Non-pigmented ciliary epithelial cell (primary cell): ENCODE data around the gene FZD4.
"Not testable (repeated sequence)": the region's sequence is repeated elsewhere in the genome, so short reads cannot be mapped to it uniquely, and the experiment has no call there.

ENCODE experiments used
- DNase-seq: peaks from one replicate; pipeline ENCODE4 v3.0.0-alpha.2; 2010; ENCODE audit warnings: low read depth

The FZD4 gene

GRCh38 chr11:86955361-86956120, at the start of gene FZD4:
TSS of gene FZD4 (minus strand) at chr11:86955395. CDS start at chr11:86955085, 310 bp downstream.
- DNase-seq = no peak

DNA sequence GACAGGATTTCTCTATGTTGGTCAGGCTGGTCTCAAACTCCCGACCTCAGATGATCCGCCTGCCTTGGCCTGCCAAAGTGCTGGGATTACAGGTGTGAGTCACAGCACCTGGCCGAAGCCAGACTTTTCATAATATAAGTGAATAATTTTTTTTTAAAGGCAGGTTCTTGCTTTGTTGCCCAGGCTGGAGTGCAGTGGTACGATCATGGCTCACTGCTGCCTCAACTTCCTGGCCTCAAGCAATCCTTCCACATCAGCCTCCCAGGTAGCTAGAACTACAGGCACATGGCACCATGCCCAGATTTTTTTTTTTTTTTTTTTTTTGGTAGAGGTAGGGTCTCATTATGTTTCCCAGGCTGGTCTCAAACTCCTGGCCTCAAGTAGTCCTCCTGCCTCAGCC, 49.1 kb upstream of the FZD4 start:
- DNase-seq = not testable (repeated sequence)

- DNase-seq = no peak
These were observed 47.7 kb upstream of the FZD4 start for GRCh38 chr11:87002918-87003317.

- DNase-seq = no peak
These were observed 44.9 kb upstream of the FZD4 start for GRCh38 chr11:86999859-87000753.

DNA sequence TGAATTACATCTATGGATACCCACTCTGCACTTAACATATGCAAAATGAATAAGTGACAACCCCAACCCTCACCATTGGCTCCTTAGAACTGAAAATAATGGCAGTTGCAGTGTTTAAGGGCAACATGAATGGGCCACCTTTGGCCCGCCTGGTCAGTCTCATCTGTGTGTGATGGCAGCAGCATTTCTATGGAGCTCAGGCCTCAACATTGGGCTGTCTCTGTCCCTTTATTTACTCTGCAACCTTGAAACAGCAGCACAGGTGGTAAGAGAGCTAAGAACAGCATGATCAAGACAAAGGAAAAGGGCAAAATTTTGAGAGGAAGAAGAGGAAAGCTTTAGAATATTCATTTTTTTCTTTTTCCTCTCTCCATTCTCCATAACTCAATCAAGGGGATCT, 44.2 kb upstream of the FZD4 start:
- no peak for DNase-seq

DNA sequence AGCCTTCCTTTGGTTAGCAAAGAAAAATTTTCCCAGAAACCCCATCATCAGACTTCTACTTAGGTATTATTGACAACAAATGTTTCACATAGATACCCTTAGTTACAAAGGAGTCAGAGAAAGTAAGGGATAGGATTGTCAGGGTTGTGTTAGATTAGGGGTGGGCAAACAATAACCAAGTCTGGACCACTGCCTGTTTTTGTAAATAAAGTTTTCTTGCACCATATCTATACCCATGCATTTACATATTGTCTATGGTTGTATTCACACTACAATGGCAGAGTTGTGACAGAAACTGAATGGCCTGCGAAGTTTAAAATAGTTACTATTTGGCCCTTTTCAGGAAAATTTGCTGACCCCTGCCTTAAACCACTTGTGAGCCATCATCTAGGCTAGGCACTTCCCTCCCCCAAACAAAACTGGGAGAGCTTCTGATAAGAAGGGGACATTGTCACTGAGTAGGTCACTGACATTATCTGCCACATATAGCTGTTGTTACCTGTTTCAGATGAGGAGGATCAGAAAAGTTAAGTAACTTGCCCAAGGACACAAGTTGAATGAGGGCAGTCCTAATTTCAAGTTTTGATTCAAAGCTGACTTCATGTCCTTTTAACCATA, 41.9 kb upstream of the FZD4 start:
- no peak for DNase-seq

GRCh38 chr11:86993031-86993430, 37.8 kb upstream of the FZD4 start:
- no peak for DNase-seq

DNA sequence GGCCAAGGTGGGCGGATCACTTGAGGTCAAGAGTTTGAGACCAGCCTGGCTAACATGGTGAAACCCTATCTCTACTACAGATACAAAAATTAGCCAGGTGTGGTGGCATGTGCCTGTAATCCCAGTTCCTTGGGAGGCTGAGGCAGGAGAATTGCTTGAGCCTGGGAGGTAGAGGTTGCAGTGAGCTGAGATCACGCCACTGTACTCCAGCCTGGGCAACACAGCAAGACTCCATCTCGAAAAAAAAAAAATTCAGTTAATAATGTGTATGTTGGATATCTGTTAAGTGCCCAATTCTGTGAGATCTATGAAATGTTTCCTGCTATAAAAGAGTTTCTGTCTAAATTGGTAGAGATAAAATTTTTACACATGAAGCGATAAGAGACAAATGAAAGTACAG, 37.1 kb upstream of the FZD4 start:
- DNase-seq = not testable (repeated sequence)

GRCh38 chr11:86991341-86991740, 36.1 kb upstream of the FZD4 start:
- DNase-seq = no peak

DNA sequence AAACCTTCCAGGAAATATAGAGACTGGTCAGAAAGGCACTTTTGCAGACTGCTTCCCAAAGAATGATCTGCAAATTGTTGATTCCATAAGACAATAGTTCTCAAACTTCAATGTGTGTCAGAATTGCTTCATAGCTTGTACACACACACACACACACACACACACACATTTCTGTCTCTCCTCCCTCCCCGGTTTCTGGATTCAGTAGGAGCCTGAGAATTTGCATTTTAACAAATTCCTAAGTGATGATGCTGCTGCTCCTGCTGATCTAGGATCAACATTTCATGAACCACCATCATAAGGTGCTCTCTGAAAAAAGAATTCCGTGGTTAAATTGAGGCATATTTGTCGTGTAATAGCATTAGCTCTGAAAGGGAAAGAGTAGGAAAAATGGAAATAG, 35.3 kb upstream of the FZD4 start:
- peak; percentile 52 for DNase-seq

DNA sequence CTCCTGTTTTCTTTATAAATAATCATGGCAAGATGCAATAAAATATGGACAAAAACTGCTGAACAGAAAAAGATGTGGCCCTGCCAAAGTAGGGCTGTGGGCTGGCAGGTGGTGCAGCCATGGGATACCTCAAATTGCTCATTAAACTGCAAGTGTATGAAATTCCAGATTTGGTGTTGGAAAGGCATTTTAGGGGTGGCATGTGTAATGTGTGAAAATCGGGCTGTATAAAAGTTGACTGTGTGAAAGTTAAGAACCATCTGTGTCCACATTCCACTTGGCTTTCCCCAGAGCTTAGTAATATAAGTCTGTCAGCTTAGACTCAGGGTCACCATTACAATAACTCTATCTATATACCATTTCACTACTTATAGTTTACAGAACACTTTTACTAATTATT, 34.8 kb upstream of the FZD4 start:
- DNase-seq = no peak

DNA sequence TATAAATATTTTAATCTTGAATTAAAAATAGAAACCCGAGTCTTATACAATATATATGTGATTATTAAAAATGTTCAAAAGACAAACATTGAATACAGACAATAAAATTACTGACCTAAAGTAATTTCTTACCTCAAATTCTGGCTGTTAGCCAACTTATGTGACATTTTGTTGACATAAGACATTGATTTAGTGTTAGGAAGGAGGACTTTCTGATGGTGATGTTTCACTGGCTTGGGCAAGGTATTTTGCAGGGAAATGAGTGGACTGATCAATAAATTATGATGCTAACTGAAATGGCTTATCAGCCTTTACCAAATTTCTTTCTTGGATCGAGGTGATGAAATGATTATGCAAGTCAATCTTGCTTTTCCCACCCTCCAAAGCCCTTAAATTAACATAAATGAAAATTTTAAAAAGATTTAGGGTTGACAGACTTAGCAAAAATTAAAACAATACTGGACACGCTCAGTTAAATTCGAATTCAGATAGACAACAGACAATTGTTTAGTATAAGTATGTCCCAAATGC, 33.2 kb upstream of the FZD4 start:
- DNase-seq = no peak

- no peak for DNase-seq
These were observed 32.5 kb upstream of the FZD4 start for GRCh38 chr11:86987679-86988078.

DNA sequence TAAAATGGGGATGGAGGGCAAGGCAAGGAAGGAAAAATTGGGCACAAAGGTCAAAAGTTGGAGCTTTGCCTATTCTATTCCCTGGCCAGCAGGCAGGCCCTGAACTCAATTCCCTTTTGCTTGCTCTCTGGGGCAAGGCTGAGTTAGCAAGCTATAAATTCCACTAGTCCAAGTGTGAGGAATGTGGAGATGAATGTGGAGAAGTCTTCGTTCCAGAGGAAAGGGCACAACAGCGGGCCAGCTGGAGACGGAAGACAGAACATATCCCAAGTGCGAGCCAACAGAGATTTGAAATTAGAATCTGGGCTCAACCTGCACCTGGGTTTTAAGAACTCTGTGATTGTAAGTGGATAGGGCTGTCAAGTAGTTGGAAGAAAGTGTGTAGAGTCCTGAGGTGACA, 29.5 kb upstream of the FZD4 start:
- no peak for DNase-seq

DNA sequence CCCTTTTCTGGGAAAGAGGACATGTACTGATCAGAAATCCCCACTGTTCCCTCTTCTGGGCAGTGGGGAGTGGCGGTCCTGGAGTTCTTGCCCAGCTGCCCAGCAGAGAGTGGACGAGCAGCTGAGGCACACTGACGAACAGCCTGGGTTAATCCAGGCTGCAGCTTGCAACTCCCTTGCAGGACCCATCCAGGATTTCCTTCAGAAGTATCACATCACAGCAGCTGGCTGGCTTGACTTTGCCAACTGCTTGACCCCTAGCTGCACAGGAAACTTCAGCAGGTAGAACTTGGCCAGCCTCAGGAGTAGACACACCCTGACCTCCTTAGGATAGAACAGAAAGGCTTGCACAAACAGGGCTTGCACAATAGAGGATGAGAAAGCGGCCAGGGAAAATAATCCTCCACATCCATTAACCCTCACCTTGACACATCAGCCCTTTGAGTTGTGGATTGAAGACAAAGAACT, 27.9 kb upstream of the FZD4 start:
- DNase-seq = no peak

GRCh38 chr11:86981777-86982540, 26.8 kb upstream of the FZD4 start:
- DNase-seq = no peak

GRCh38 chr11:86980086-86980796, 25.0 kb upstream of the FZD4 start:
- no peak for DNase-seq

DNA sequence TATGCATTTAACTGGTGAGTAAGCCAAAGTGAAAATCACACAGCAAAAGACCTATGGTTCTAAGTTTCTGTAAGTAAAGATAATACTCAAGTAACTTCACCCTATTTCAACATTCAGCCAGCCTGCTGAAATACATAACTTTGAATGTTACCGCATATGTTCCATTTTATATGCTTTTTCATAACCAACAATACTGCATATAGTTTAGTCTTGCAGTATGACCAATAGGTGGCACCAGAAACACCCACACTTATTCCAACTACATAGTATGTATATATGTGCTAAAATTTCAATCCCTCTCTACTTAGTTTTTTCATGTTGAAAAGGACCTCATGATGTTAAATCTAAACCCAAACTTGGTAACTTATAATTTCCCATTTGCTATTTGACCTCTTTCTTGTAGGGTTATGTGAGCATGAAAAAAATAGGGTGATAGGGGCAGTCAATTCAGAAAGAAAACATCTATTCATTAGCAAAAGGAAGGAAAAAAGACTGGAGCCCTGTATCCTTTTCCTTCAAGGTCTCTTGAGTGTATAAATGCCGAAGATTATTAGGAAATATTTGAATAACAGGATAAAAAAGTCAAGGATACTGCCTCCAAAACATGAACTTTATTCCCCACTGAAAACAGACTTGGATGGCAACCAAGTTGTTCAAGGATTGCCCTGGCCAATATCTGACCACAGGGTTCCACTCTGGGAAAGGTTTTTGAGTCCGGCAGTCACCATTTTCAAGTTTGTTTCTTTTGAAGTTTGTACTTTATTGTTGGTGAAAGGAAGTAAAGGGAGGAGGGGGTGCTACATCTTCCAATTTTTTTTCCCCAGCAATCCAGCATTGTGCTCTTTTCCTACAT, 23.8 kb upstream of the FZD4 start:
- no peak for DNase-seq

- no peak for DNase-seq
These were observed 23.1 kb upstream of the FZD4 start for GRCh38 chr11:86978247-86978646.

DNA sequence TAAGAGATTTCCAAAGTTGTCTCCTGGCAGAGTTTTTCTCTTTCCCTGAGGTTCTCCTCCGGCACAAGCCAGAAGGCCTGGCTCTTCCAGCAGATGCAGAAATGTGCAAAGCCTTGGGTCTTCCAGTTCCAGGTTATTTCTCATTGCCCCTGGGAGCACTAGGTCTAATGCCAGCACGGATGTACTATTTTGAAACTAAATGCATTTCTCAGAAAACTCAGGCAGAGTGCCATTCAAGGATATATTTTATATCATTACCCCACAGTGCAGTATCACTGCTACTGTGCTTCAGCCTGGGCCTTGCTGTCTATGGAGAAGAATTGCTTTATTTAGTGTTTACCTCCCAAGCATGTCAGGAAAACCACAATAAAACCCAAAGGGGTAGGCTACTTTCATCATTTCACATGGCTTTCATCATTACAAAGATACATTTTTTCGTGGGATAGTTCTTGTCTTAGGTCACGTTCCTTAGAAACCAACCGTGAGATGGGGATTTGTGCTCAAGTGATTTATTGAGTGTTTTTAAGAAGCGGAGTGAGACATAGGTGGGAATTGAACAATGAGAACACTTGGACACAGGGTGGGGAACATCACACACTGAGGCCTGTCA, 22.4 kb upstream of the FZD4 start:
- DNase-seq = no peak
